Stimulated activated CD4-positive, alpha-beta T cell treated with anti-CD3 and anti-CD28 coated beads, TNF-alpha, amount 100 ng/mL, for 48 hours (primary cell): Measurements from ENCODE around the gene PWWP2A.

Source experiments
- DNase-seq, 3 donors: peaks; one replicate each; pipeline ENCODE4 v3.0.0-alpha.2; 2020; ENCODE audit warnings: low read depth in 3 of 3

Gene PWWP2A

GRCh38 chr5:160133071-160133917 is 14.0 kb upstream of the PWWP2A start:
- DNase-seq = no peak

- no peak for DNase-seq
Measured at GRCh38 chr5:160129841-160130240, 10.6 kb upstream of the PWWP2A start.

- no peak for DNase-seq
Measured at GRCh38 chr5:160128632-160129031, 9.4 kb upstream of the PWWP2A start.

GRCh38 chr5:160119905-160120266 is 636 bp upstream of the PWWP2A start:
- no peak for DNase-seq

GRCh38 chr5:160118349-160119141 is 705 bp downstream of the PWWP2A start:
- DNase-seq = peak in 2 of 3 donors; percentile 8 to 33

GRCh38 chr5:160116991-160117390 is 2.3 kb downstream of the PWWP2A start:
- no peak for DNase-seq

- DNase-seq = no peak
Measured at GRCh38 chr5:160108124-160108523, 11.1 kb downstream of the PWWP2A start.

- DNase-seq = no peak
Measured at GRCh38 chr5:160105686-160106360, 13.4 kb downstream of the PWWP2A start.

- DNase-seq = no peak
Measured at GRCh38 chr5:160097991-160098390, 21.3 kb downstream of the PWWP2A start.

- DNase-seq = no peak
Measured at GRCh38 chr5:160096178-160096577, 23.1 kb downstream of the PWWP2A start.

GRCh38 chr5:160092960-160093707 is 26.1 kb downstream of the PWWP2A start:
- no peak for DNase-seq

GRCh38 chr5:160092514-160092913 is 26.7 kb downstream of the PWWP2A start:
- DNase-seq = no peak

- DNase-seq = no peak
Measured at GRCh38 chr5:160090059-160090458, 29.2 kb downstream of the PWWP2A start.

- DNase-seq = no peak
Measured at GRCh38 chr5:160089531-160089930, 29.7 kb downstream of the PWWP2A start.

- DNase-seq = no peak
Measured at GRCh38 chr5:160088805-160089204, 30.4 kb downstream of the PWWP2A start.

GRCh38 chr5:160087199-160087598 is 32.1 kb downstream of the PWWP2A start:
- no peak for DNase-seq

GRCh38 chr5:160084144-160084543 is 35.1 kb downstream of the PWWP2A start:
- DNase-seq = no peak

- DNase-seq = no peak
Measured at GRCh38 chr5:160083501-160083900, 35.7 kb downstream of the PWWP2A start.

- DNase-seq = no peak
Measured at GRCh38 chr5:160082614-160083500, 36.4 kb downstream of the PWWP2A start.

GRCh38 chr5:160081495-160081894 is 37.8 kb downstream of the PWWP2A start:
- DNase-seq = no peak

GRCh38 chr5:160079753-160080152 is 39.5 kb downstream of the PWWP2A start:
- DNase-seq = no peak
